LHCN-M2 (cell line): ENCODE results near the gene KIF3B. TPM values are rescaled to one million over a fixed set of nuclear protein-coding genes. Genes with fewer than 3 reads are reported as not detected.
"Not testable (repeated sequence)": the region's sequence is repeated elsewhere in the genome, so short reads cannot be mapped to it uniquely, and the experiment has no call there.

ENCODE experiments used
- DNase-seq: peaks from one replicate; pipeline ENCODE4 v3.0.0-alpha.2; 2012; ENCODE audit warnings: low read depth
- total RNA-seq: library from RNA; depleted of rRNA; stranded (reverse); fragments of >200 nt; gene quantifications from 2 replicates; pipeline ENCODE4 v1.2.3, GENCODE V29; 2014

KIF3B gene
- total RNA-seq, 1 experiment from 2014 or later: 18.8 TPM

DNA sequence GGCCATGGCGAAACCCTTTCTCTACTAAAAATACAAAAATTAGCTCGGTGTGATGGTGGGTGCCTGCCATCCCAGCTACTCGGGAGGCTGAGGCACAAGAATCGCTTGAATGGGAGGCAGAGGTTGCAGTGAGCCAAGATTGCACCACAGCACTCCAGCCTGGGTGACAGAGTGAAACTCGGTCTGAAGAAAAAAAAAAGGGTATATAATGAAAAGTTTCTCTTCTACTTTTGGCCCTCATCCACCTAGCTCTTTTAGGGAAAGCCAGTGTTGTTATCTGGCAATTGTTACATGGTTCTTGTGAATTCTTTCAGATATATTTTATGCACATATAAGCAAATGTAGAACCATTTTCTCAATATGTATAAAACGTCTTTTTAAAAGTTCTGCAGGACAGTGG, 19.0 kb downstream of the KIF3B start:
- DNase-seq: no peak

GRCh38 chr20:32296819-32297420, 19.5 kb downstream of the KIF3B start:
- DNase-seq: no peak

- DNase-seq: no peak
Measured at GRCh38 chr20:32297439-32297838, 20.0 kb downstream of the KIF3B start.

DNA sequence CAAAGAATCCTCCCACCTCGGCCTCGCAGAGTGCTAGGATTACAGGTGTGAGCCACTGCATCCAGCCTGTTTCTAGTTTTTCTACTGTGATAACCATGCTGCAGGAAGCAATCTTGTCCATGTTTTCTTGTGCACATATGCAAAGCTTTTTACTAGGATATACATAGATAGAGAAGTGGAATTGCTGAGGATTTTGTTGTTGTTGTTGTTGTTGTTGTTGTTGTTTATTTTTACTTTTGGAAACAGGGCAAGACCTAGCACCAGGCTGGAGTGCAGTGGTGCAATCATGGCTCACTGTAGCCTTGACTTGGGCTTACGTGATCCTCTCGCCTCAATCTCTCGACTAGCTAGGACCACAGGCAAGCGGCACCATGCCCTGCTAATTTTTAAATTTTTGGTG, 23.2 kb downstream of the KIF3B start:
- no peak for DNase-seq

DNA sequence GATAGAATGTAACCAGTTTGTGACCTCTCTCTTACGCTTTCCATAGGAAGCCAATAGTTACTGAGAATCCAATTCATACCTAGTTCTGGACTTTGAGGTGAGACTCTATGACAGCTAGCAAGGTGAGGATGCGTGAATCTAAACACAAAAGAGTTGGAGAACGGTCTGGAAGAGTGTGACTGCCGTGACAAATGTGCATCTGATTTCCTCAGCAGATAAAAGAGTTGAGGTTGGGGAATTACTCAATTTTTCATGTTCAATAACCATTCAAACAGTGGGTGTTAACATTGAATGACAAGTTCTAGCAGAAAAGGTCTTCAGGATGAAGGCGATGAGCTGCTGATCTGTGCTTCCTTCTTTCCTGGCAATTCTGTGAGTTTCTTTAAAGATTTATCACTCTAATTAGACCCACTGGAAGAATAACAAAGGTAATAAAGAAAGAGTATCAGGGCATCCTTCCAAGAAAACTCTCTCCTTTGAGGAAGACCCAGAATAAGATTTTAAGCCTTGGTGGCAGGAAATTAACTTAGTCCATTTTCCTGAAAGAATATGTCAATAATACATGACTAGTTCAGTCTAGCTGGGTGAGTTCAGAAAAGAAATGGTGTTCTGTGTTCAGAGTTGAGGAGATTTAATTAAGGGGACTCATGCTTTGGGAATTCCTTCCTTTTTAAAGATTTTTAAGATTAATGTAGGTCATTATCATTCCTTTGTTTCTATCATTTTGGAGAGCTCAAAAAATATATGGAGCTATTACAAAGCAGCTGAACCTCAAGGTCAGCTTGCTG, 24.5 kb downstream of the KIF3B start:
- no peak for DNase-seq

GRCh38 chr20:32302507-32302872, 25.0 kb downstream of the KIF3B start:
- DNase-seq: no peak

GRCh38 chr20:32304131-32304746, 26.8 kb downstream of the KIF3B start:
- DNase-seq: no peak

GRCh38 chr20:32312718-32313424, 35.4 kb downstream of the KIF3B start:
- DNase-seq: no peak

GRCh38 chr20:32314768-32315167, 37.3 kb downstream of the KIF3B start:
- no peak for DNase-seq

DNA sequence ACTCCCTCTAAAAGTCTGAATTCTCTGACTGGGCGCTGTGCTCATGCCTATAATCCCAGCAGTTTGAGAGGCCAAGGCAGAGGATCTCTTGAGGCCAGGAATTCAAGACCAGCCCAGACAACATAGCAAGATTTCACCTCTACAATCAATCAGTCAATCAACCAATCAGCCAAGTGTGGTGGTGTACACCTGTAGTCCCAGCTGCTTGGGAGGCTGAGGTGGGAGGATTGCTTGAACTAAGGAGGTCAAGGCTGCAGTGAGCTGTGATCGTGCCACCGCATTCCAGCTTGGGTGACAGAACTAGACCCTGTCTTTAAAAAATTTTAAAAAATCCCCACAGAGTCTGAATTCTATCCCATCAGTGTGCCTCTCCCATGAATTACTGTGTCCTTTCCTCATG, 37.9 kb downstream of the KIF3B start:
- DNase-seq: no peak

DNA sequence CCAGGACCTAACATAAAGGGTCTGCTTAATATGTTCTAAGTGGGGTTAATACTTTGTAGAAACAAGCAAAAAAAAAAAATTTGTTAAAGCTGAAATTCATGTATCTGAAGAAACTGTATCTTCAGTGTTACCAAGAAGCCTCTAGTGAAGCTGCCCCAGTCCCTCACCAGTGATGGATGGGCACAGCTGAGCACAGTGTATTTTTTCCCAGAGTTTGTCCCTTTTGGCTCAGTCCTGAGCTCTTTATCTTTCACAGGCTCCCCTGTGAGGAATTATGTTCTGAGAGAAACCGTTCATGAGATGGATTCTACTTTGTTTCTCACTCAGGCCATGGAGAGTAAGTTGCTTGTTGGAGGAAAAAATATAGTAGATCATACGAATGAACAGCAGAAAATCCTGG, 38.4 kb downstream of the KIF3B start:
- peak; percentile 72 for DNase-seq

GRCh38 chr20:32316667-32317066, 39.2 kb downstream of the KIF3B start:
- no peak for DNase-seq

DNA sequence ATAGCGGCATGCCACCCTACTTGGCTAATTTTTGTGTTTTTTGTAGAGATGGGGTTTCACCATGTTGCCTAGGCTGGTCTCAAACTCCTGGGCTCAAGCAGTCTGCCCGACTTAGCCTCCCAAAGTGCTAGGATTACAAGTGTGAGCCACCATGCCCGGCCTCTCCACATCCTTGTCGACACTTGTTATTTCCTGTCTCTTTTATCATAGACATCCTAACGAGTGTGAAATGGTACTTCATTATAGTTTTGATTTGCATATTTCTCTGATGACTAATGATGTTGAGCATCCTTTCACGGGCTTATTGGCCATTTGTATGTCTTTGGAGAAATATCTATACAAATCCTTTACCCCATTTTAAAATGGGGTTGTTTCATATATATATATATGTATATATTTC, 41.6 kb downstream of the KIF3B start:
- DNase-seq: no peak

GRCh38 chr20:32320305-32320704, 42.9 kb downstream of the KIF3B start:
- DNase-seq: no peak

- no peak for DNase-seq
Measured at GRCh38 chr20:32321390-32321789, 43.9 kb downstream of the KIF3B start.

GRCh38 chr20:32322260-32322659, 44.8 kb downstream of the KIF3B start:
- not testable (repeated sequence) for DNase-seq

DNA sequence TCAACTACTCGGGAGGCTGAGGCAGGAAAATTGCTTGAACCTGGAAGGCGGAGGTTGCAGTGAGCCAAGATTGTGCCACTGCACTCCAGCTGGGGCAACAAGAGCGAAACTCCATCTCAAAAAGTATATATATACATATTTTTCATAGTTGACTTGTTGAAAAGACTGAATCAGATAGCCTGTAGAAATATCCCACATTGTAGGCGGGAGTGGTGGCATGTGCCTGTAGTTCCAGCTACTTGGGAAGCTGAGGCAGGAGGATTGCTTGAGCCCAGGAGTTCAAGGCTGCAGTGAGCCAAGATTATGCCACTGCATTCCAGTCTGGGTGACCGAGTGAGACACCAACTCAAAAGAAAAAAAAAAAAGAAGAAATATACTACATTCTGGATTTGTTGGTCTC, 46.3 kb downstream of the KIF3B start:
- not testable (repeated sequence) for DNase-seq

- peak; percentile 72 for DNase-seq
Measured at GRCh38 chr20:32325706-32326503, 48.5 kb downstream of the KIF3B start.

GRCh38 chr20:32326504-32326845, 49.0 kb downstream of the KIF3B start:
- no peak for DNase-seq

DNA sequence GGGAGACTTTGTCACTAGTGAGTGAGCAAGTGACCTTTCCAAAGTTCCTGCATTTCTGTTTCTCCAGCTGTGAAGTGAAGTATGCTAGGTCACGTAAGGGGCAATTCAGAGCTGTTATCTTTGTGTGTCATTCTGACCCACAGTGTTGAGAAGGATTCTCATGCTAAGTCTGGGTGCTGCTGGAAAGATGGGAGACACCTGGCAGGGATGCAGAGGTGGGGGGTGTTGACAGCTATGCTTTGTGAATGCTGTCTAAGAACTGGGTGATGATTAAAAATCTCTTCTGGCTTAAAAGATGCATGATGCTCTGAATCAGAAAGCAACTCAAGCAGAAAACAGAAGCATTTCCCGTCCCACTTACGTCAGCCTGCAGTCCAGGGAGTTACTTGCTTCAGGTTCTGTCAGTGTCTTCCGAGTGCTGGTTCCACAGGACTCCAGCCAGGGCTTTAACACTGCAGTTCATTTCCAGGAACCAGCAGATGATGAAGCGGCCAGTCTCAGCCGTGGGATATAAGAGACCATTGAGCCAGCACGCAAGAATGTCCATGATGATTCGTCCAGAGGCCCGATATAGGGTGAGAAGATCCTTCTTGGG, 49.7 kb downstream of the KIF3B start:
- DNase-seq: peak; percentile 73
